GM20000 (cell line): ENCODE results near the gene ATXN2.
A peak's percentile ranks its signal among the peaks of the same experiment; 100 is the strongest.
"Not testable (repeated sequence)": the region's sequence is repeated elsewhere in the genome, so short reads cannot be mapped to it uniquely, and the experiment has no call there.

ENCODE experiments used
- DNase-seq: peaks from one replicate; pipeline ENCODE4 v3.0.0; 2012; ENCODE audit warnings: low spot score
- TF ChIP-seq, protein P1 (sequence below): IDR thresholded peaks from 2 replicates; pipeline ENCODE4 v1.5.1; 2012; ENCODE audit warnings: mild to moderate bottlenecking, control low read depth; ENCODE audit errors: extremely low read depth, missing control alignments

ATXN2 gene

GRCh38 chr12:111597831-111598636, 1.1 kb downstream of the ATXN2 start:
- peak; percentile 63 for DNase-seq
- TF ChIP-seq, protein P1, sequence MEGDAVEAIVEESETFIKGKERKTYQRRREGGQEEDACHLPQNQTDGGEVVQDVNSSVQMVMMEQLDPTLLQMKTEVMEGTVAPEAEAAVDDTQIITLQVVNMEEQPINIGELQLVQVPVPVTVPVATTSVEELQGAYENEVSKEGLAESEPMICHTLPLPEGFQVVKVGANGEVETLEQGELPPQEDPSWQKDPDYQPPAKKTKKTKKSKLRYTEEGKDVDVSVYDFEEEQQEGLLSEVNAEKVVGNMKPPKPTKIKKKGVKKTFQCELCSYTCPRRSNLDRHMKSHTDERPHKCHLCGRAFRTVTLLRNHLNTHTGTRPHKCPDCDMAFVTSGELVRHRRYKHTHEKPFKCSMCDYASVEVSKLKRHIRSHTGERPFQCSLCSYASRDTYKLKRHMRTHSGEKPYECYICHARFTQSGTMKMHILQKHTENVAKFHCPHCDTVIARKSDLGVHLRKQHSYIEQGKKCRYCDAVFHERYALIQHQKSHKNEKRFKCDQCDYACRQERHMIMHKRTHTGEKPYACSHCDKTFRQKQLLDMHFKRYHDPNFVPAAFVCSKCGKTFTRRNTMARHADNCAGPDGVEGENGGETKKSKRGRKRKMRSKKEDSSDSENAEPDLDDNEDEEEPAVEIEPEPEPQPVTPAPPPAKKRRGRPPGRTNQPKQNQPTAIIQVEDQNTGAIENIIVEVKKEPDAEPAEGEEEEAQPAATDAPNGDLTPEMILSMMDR = no peak

DNA sequence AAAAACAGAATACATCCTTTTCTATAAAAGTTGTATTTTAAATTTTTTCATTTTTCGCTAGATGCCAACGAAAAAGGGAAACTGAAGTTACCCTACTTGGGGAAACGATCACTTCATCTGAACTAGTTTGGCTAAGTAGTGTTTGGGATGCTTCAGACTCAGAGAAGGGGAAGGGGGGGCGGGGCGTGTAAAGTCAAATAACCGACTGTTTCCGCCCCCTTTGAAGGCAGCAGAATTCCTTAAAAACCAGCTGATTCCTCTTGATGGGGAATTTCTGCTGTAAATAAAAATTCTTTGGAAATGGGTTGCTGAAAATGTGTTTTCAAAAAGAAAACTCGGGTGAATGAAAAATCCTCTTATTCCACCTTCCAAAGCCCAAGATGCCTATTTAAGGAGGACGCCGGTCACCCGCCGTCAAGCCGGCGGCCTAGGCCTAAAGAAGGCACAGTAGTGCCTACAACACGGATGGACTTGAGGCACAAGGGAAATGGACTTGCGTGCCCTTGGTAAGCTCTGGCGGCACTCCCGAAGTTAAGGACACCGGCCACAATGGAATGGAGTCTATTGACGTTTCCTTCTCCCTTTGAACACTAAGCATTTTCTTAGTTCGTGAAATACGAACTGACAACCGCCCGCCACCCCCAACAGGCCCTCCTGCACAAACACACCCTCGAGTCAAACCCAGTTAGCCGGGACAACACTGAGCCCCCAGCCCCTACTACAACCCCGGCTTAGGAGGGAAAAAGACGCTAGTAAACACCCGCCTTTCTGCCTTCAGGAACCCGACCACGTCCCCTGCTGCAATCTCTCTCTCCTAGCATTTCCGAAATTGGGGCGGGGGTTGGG, 1.9 kb downstream of the ATXN2 start:
- TF ChIP-seq, protein P1 = no peak
- DNase-seq = peak; percentile 39

DNA sequence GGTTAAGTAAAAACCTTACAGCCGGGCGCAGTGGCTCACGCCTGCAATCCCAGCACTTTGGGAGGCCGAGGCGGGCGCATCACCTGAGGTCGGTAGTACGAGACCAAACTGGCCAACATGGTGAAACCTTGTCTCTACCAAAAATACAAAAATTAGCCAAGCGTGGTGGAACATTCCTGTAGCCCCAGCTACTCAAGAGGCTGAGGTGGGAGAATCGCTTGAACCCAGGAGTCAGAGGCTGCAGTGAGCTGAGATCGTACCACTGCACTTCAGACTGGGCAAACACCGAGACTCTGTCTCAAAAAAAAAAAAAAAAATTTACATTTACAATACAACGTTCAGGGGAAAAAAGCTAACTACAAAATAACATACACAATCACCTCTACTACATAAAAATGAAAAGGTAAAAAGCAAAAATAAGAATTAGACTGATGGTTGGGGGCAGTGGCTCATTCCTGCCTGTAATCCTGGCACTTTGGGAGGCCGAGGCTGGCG, 3.7 kb downstream of the ATXN2 start:
- not testable (repeated sequence) for DNase-seq

- not testable (repeated sequence) for DNase-seq
Measured at GRCh38 chr12:111591399-111592010, 7.6 kb downstream of the ATXN2 start.

DNA sequence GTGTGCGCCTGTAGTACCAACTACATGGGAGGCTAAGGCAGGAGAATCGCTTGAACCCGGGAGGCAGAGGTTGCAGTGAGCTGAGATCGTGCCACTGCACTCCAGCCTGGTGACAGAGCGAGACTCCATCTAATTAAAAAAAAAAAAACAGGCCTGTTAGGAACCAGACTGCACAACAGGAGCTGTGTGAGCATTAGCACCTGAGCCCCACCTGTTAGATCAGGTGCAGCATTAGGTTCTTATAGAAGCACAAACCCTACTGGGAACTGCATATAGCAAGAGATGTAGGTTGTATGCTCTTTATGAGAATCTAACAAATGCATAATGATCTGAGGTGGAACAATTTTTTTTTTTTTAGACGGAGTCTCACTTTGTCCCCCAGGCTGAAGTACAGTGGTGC, 8.6 kb downstream of the ATXN2 start:
- TF ChIP-seq, protein P1 = no peak
- DNase-seq = no peak

DNA sequence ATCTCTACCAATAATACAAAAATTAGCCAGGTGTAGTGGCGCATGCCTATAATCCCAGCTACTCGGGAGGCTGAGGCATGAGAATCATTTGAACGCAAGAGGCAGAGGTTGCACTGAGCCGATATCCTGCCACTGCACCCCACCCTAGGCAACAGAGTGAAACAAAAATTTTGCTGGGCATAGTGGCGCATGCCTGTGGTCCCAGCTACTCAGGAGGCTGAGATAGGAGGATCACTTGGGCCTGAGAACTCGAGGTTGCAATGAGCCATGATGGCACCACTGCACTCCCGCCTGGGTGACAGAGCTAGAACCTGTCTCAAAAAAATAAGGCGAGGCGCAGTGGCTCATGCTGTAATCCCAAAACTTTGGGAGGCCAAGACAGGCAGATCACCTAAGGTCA, 9.5 kb downstream of the ATXN2 start:
- TF ChIP-seq, protein P1 = no peak
- no peak for DNase-seq

- no peak for DNase-seq
- TF ChIP-seq, protein P1 = no peak
Measured at GRCh38 chr12:111588010-111588409, 11.1 kb downstream of the ATXN2 start.

DNA sequence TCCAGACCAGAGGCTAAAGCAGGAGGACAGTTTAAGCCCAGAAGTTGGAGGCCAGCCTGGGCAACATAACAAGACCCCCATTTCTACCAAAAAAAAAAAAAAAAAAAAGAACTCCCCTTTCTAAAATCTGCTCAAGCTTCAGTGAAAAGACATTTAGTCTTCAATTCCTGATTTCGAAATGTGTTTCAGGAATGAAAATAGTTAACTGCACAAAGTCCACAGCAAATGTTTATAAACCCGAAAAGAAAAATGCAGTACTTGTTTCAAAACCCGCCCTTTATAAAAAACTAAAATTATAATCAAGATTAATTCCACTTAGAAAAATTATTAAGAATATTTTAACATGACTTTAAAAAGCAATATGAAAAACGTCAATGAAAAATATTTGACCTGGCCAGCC, 12.1 kb downstream of the ATXN2 start:
- DNase-seq = no peak
- TF ChIP-seq, protein P1 = no peak
